ENCODE results near the gene TRAF4.

DNA sequence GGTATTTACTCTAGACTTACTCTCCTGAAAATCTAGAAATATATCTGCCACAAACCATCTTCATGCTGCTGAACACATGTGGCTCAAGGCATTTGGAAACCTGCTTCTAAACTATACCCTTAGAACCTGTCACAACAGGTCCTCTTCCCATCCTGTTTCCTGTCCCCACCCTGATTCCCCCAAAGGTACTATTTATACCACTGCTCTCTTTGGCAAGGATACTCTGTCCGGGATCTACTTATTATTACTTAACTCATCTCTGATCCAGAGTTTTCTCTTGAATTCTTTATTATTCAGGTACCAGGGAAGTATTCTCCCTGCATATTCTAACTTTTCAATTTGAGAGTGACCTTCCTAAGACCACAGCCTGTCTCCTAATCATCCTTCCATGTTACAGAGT is 33.4 kb downstream of the TRAF4 start:
- TF ChIP-seq CTCF (IDR thresholded peaks at IDR 0.05; ENCODE audit: low read length) (no peak), EZH2 (IDR thresholded peaks at IDR 0.05; ENCODE audit: borderline replicate concordance, low read length) (no peak)

All from OCI-LY1 (cell line).